ENCODE measurements around the gene HTATSF1.

GRCh38 chrX:136493011-136493410 is 4.4 kb upstream of the HTATSF1 start:
- peak in 1 of 6 experiments; percentile 22 for TF ChIP-seq CTCF (IDR thresholded peaks at IDR 0.05)
- TF ChIP-seq POLR2A (IDR thresholded peaks at IDR 0.05), result no peak

All from thyroid gland (tissue), 4 donors.